Measurements from ENCODE around the gene COQ9. TPM values are rescaled to one million over a fixed set of nuclear protein-coding genes. Genes with fewer than 3 reads are reported as not detected.

COQ9 gene
- total and polyA plus RNA-seq, 2 experiments from 2014 or later, result 26.6 to 36.3 TPM

DNA sequence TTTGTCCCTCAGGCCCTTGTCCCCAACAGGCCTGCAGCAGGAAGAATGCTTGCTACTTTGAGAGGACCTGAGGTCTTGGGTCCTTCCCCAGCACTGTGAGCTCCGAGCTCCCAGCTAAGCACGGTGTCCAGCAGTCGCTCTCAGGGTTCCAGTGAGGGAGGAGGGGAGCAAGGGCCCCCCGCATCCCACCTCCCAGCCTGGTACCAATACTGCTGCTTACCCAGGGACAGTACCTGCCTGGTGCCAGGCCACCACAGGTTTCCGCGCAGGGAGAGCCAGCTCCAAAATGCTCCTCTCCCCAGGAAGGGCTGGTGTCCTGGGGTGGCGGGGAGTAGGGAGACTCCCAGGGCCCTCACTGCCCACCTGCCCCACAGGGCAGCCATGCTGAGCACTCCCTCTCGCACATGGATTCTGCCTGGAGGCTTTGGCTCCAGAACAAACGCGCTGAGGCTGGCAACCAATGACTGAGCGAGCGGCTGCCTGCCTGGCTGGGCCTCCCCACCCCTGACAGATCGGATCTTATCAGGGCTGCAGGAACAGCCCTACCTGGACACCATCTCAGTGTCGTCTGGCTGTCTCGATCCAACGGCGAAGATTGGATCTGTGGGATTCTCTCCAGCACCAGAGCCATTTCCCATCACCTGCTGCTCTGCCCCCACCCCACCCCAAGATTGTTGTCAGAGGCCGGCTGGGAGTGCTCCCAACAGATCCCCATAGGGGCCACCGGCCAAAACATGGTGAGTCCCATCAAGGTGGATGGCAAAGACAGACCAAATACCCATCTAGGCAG is 36.6 kb downstream of the COQ9 start (continued):
- TF ChIP-seq, protein P1, sequence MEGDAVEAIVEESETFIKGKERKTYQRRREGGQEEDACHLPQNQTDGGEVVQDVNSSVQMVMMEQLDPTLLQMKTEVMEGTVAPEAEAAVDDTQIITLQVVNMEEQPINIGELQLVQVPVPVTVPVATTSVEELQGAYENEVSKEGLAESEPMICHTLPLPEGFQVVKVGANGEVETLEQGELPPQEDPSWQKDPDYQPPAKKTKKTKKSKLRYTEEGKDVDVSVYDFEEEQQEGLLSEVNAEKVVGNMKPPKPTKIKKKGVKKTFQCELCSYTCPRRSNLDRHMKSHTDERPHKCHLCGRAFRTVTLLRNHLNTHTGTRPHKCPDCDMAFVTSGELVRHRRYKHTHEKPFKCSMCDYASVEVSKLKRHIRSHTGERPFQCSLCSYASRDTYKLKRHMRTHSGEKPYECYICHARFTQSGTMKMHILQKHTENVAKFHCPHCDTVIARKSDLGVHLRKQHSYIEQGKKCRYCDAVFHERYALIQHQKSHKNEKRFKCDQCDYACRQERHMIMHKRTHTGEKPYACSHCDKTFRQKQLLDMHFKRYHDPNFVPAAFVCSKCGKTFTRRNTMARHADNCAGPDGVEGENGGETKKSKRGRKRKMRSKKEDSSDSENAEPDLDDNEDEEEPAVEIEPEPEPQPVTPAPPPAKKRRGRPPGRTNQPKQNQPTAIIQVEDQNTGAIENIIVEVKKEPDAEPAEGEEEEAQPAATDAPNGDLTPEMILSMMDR (conservative IDR thresholded peaks at IDR 0.05; ENCODE audit: low read depth in 2 of 2), result no peak
- TF ChIP-seq CREB1 (CRISPR knock-in tag; IDR thresholded peaks at IDR 0.05; ENCODE audit: low read depth) (no peak), POLR2AphosphoS5 (IDR thresholded peaks at IDR 0.05; ENCODE audit: low read depth) (no peak), EZH2 (IDR thresholded peaks at IDR 0.05; ENCODE audit: low read depth, unreplicated experiment) (no peak), ZNF114 (CRISPR knock-in tag; IDR thresholded peaks at IDR 0.05) (no peak)
- TF ChIP-seq, protein P2, sequence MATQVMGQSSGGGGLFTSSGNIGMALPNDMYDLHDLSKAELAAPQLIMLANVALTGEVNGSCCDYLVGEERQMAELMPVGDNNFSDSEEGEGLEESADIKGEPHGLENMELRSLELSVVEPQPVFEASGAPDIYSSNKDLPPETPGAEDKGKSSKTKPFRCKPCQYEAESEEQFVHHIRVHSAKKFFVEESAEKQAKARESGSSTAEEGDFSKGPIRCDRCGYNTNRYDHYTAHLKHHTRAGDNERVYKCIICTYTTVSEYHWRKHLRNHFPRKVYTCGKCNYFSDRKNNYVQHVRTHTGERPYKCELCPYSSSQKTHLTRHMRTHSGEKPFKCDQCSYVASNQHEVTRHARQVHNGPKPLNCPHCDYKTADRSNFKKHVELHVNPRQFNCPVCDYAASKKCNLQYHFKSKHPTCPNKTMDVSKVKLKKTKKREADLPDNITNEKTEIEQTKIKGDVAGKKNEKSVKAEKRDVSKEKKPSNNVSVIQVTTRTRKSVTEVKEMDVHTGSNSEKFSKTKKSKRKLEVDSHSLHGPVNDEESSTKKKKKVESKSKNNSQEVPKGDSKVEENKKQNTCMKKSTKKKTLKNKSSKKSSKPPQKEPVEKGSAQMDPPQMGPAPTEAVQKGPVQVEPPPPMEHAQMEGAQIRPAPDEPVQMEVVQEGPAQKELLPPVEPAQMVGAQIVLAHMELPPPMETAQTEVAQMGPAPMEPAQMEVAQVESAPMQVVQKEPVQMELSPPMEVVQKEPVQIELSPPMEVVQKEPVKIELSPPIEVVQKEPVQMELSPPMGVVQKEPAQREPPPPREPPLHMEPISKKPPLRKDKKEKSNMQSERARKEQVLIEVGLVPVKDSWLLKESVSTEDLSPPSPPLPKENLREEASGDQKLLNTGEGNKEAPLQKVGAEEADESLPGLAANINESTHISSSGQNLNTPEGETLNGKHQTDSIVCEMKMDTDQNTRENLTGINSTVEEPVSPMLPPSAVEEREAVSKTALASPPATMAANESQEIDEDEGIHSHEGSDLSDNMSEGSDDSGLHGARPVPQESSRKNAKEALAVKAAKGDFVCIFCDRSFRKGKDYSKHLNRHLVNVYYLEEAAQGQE (IDR thresholded peaks at IDR 0.05; ENCODE audit: unreplicated experiment), result no peak

DNA sequence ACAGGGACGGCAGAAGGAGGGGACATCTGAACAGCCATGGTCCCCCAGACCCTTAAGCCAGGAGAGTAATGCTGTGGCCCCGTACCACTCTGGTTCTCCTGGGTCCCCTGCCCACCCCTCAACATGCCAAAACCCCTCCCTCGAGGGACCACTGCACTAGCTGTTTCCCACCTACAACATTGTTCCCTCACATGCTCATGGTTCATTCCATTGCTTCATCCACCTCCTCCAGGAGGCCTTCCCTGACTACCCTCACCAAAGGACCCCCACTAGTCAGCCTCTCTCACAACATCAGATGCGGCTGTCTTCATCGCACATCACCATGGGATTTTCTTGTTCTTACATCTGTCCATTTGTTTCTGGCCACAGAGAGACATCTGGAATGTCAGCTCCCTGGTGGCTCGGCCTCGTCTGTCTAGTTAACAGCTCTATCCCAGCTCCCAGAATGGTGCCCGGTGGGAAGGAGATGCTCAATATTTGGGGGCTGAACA is 37.3 kb downstream of the COQ9 start:
- Histone ChIP-seq H3K27ac (ENCODE audit: low read depth) (no peak overlapping the region), H3K36me3 (ENCODE audit: insufficient read depth) (no peaks in the 10 kb centered on the region), H3F3A (replicated peaks; ENCODE audit: low read depth) (no peaks in the 10 kb centered on the region), H3K4me1 (ENCODE audit: insufficient read depth) (peaks cover 23% of the 10 kb centered on the region), H4K20me1 (replicated peaks; ENCODE audit: insufficient read depth) (no peaks in the 10 kb centered on the region), H3K4me2 (no peak overlapping the region), H3K27me3 (ENCODE audit: insufficient read depth) (peaks cover 10% of the 10 kb centered on the region; the same call in 1 of the 2 replicates), H2AFZ (no peak overlapping the region), H3K9me2 (ENCODE audit: insufficient read depth) (no peaks in the 10 kb centered on the region), H3K4me3 (no peak overlapping the region), H3K79me2 (replicated peaks; ENCODE audit: insufficient read depth) (no peaks in the 10 kb centered on the region)
- Mint-ChIP-seq H3K4me3 (peak overlapping the region; percentile 84; the same call in 1 of the 3 replicates), H3K36me3 (ENCODE audit: low read depth) (no peaks in the 10 kb centered on the region; the same call in 2 of the 3 replicates), H3K4me1 (peaks cover 31% of the 10 kb centered on the region), H3K9me3 (peaks cover 12% of the 10 kb centered on the region; the same call in 2 of the 3 replicates), H3K27ac (no peak overlapping the region), H3K27me3 (ENCODE audit: insufficient read depth, low read depth, poor library complexity) (peaks cover 22% of the 10 kb centered on the region)
- DNase-seq (ENCODE audit: low spot score) (no peak), ATAC-seq (no peak)
- no peak for TF ChIP-seq EZH2 (IDR thresholded peaks at IDR 0.05; ENCODE audit: low read depth, unreplicated experiment)
- TF ChIP-seq, protein P3, sequence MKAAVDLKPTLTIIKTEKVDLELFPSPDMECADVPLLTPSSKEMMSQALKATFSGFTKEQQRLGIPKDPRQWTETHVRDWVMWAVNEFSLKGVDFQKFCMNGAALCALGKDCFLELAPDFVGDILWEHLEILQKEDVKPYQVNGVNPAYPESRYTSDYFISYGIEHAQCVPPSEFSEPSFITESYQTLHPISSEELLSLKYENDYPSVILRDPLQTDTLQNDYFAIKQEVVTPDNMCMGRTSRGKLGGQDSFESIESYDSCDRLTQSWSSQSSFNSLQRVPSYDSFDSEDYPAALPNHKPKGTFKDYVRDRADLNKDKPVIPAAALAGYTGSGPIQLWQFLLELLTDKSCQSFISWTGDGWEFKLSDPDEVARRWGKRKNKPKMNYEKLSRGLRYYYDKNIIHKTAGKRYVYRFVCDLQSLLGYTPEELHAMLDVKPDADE (IDR thresholded peaks at IDR 0.05), result no peak
- no peak for TF ChIP-seq CREB1 (CRISPR knock-in tag; IDR thresholded peaks at IDR 0.05; ENCODE audit: low read depth)
- no peak for TF ChIP-seq POLR2AphosphoS5 (IDR thresholded peaks at IDR 0.05; ENCODE audit: low read depth)
- TF ChIP-seq, protein P4, sequence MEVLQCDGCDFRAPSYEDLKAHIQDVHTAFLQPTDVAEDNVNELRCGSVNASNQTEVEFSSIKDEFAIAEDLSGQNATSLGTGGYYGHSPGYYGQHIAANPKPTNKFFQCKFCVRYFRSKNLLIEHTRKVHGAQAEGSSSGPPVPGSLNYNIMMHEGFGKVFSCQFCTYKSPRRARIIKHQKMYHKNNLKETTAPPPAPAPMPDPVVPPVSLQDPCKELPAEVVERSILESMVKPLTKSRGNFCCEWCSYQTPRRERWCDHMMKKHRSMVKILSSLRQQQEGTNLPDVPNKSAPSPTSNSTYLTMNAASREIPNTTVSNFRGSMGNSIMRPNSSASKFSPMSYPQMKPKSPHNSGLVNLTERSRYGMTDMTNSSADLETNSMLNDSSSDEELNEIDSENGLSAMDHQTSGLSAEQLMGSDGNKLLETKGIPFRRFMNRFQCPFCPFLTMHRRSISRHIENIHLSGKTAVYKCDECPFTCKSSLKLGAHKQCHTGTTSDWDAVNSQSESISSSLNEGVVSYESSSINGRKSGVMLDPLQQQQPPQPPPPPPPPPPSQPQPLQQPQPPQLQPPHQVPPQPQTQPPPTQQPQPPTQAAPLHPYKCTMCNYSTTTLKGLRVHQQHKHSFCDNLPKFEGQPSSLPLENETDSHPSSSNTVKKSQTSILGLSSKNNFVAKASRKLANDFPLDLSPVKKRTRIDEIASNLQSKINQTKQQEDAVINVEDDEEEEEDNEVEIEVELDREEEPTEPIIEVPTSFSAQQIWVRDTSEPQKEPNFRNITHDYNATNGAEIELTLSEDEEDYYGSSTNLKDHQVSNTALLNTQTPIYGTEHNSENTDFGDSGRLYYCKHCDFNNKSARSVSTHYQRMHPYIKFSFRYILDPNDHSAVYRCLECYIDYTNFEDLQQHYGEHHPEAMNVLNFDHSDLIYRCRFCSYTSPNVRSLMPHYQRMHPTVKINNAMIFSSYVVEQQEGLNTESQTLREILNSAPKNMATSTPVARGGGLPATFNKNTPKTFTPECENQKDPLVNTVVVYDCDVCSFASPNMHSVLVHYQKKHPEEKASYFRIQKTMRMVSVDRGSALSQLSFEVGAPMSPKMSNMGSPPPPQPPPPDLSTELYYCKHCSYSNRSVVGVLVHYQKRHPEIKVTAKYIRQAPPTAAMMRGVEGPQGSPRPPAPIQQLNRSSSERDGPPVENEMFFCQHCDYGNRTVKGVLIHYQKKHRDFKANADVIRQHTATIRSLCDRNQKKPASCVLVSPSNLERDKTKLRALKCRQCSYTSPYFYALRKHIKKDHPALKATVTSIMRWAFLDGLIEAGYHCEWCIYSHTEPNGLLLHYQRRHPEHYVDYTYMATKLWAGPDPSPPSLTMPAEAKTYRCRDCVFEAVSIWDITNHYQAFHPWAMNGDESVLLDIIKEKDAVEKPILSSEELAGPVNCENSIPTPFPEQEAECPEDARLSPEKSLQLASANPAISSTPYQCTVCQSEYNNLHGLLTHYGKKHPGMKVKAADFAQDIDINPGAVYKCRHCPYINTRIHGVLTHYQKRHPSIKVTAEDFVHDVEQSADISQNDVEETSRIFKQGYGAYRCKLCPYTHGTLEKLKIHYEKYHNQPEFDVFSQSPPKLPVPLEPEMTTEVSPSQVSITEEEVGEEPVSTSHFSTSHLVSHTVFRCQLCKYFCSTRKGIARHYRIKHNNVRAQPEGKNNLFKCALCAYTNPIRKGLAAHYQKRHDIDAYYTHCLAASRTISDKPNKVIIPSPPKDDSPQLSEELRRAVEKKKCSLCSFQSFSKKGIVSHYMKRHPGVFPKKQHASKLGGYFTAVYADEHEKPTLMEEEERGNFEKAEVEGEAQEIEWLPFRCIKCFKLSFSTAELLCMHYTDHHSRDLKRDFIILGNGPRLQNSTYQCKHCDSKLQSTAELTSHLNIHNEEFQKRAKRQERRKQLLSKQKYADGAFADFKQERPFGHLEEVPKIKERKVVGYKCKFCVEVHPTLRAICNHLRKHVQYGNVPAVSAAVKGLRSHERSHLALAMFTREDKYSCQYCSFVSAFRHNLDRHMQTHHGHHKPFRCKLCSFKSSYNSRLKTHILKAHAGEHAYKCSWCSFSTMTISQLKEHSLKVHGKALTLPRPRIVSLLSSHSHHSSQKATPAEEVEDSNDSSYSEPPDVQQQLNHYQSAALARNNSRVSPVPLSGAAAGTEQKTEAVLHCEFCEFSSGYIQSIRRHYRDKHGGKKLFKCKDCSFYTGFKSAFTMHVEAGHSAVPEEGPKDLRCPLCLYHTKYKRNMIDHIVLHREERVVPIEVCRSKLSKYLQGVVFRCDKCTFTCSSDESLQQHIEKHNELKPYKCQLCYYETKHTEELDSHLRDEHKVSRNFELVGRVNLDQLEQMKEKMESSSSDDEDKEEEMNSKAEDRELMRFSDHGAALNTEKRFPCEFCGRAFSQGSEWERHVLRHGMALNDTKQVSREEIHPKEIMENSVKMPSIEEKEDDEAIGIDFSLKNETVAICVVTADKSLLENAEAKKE (CRISPR knock-in tag; IDR thresholded peaks at IDR 0.05), result no peak
- no peak for TF ChIP-seq NANOG (IDR thresholded peaks at IDR 0.05; ENCODE audit: borderline replicate concordance)
- no peak for TF ChIP-seq ZNF114 (CRISPR knock-in tag; IDR thresholded peaks at IDR 0.05)

Measured in GM23338 (cell line).